ENCODE results near the gene DYNC1I2. TPM values are rescaled to one million over a fixed set of nuclear protein-coding genes. Genes with fewer than 3 reads are reported as not detected.

Gene DYNC1I2
- total RNA-seq, 4 donors from 2014 or later: 85.5 to 101 (median 98.1) TPM

- 95 to 100% methylated on average over 1 of the region's 1 CpG for WGBS, 2 donors
- H3K27me3 ChIP-seq: no peaks in the 10 kb centered on the region
- H3K4me3 ChIP-seq (replicated peaks in 1 of 3): no peak overlapping the region
- no peak for TF ChIP-seq CTCF (IDR thresholded peaks at IDR 0.05)
- TF ChIP-seq POLR2A (IDR thresholded peaks at IDR 0.05): no peak
- no peak overlapping the region for H3K27ac ChIP-seq
- intact Hi-C loops (cut with DNase I): no loop called here
- no peaks in the 10 kb centered on the region for H3K9me3 ChIP-seq
- DNase-seq: no peak
- peaks cover 30 to 34% of the 10 kb centered on the region in 2 donors for H3K36me3 ChIP-seq
- no peaks in the 10 kb centered on the region for H3K4me1 ChIP-seq
These were observed 39.7 kb downstream of the DYNC1I2 start for GRCh38 chr2:171726847-171727450.

GRCh38 chr2:171728989-171729951 lies 42.0 kb downstream of the DYNC1I2 start:
- no peak overlapping the region for H3K4me3 ChIP-seq (replicated peaks in 1 of 3)
- 77 to 78% methylated on average over 3 of the region's 3 CpGs for WGBS, 2 donors
- peaks cover 30 to 36% of the 10 kb centered on the region in 2 donors for H3K36me3 ChIP-seq
- TF ChIP-seq CTCF (IDR thresholded peaks at IDR 0.05): no peak
- no peak for TF ChIP-seq POLR2A (IDR thresholded peaks at IDR 0.05)
- H3K4me1 ChIP-seq: no peaks in the 10 kb centered on the region
- no peaks in the 10 kb centered on the region for H3K9me3 ChIP-seq
- H3K27ac ChIP-seq: no peak overlapping the region
- intact Hi-C loops (cut with DNase I): no loop called here
- DNase-seq: no peak
- H3K27me3 ChIP-seq: no peaks in the 10 kb centered on the region

- Histone ChIP-seq H3K27ac (no peak overlapping the region), H3K9me3 (no peaks in the 10 kb centered on the region), H3K4me3 (replicated peaks in 1 of 3) (no peak overlapping the region), H3K27me3 (no peaks in the 10 kb centered on the region), H3K36me3 (peaks cover 30 to 36% of the 10 kb centered on the region in 2 donors), H3K4me1 (no peaks in the 10 kb centered on the region)
- TF ChIP-seq CTCF (IDR thresholded peaks at IDR 0.05) (no peak), POLR2A (IDR thresholded peaks at IDR 0.05) (no peak)
- DNase-seq: no peak
- intact Hi-C loops (cut with DNase I): no loop called here
- 62 to 86% methylated on average over 3 of the region's 3 CpGs for WGBS, 2 donors
These were observed 42.7 kb downstream of the DYNC1I2 start for GRCh38 chr2:171729952-171730317.

- Histone ChIP-seq H3K4me1 (peaks cover 0 to 10% of the 10 kb centered on the region in 2 donors), H3K36me3 (peaks cover under 1 to 5% of the 10 kb centered on the region in 2 donors), H3K27ac (no peak overlapping the region), H3K27me3 (no peaks in the 10 kb centered on the region), H3K9me3 (no peaks in the 10 kb centered on the region), H3K4me3 (replicated peaks in 1 of 3) (no peak overlapping the region)
- DNase-seq: no peak
- intact Hi-C loops (cut with DNase I): no loop called here
- TF ChIP-seq POLR2A (IDR thresholded peaks at IDR 0.05): no peak
- TF ChIP-seq CTCF (IDR thresholded peaks at IDR 0.05): no peak
- 86 to 90% methylated on average over 4 of the region's 4 CpGs for WGBS, 2 donors
These were observed 48.9 kb downstream of the DYNC1I2 start for GRCh38 chr2:171735991-171736710.
